HepG2 (cell line): ENCODE measurements around the gene GPRIN2. TPM values are rescaled to one million over a fixed set of nuclear protein-coding genes. Genes with fewer than 3 reads are reported as not detected.
"Not testable (repeated sequence)": the region's sequence is repeated elsewhere in the genome, so short reads cannot be mapped to it uniquely, and the experiment has no call there.

Source experiments
- ATAC-seq: fragments of 200-7000 bp; cut with Tn5 transposase; 3 replicates; pipeline ENCODE4 v1.9.1; 2020; ENCODE audit warnings: mild to moderate bottlenecking, moderate library complexity
- BruUV-seq: library from RNA; stranded (reverse); fragments of 400-500 nt; replicated peaks from 2 replicates; lab custom pipeline; 2021; lab: Mats Ljungman, UMichigan
- CTCF ChIA-PET: fragments of 300-600 bp; formaldehyde crosslinking; extraction: SDS; loops from one replicate; lab custom pipeline; 2021; ENCODE audit warnings: low total read pairs, inconsistent platforms, low intra/inter-chr PET ratio; lab: Yijun Ruan, JAX
- POLR2A ChIA-PET: fragments of 350-600 bp; sonication (Branson Sonifier 250); formaldehyde crosslinking; loops from one replicate; lab custom pipeline; 2020; ENCODE audit warnings: antibody characterized with exemption, inconsistent platforms; lab: Yijun Ruan, JAX
- DNase-seq: peaks from one replicate; pipeline ENCODE4 v3.0.0-alpha.2; 2015; ENCODE audit warnings: low spot score
- FAIRE-seq: peaks from 3 replicates; lab custom pipeline; 2011; peaks lifted over from hg19 to GRCh38; lab: Jason Lieb, UNC
- H2AFZ ChIP-seq: one replicate; pipeline ENCODE4 v1.6.1; 2011; ENCODE audit warnings: low read length, inconsistent platforms
- H3K27ac ChIP-seq: fragments of 300-600 bp; 3 replicates; pipeline ENCODE4 v1.8.0; 2011; ENCODE audit warnings: mixed run types, mild to moderate bottlenecking, mixed read lengths, low read length, inconsistent platforms; ENCODE audit not compliant: insufficient read depth; ENCODE audit errors: extremely low read length
- H3K27me3 ChIP-seq, 2 experiments: fragments of 200-600 bp in 1 of 2; 2 replicates in 1 of 2; 3 replicates in 1 of 2; pipeline versions ENCODE4 v1.6.0 to v1.8.0; 2011; ENCODE audit warnings: low read length in 2 of 2, mild to moderate bottlenecking in 2 of 2, moderate library complexity in 2 of 2, inconsistent platforms in 1 of 2; ENCODE audit not compliant: insufficient read depth in 2 of 2, control insufficient read depth in 1 of 2
- H3K36me3 ChIP-seq, 2 experiments: fragments of 200-600 bp in 1 of 2; replicated peaks in 1 of 2; 2 replicates in 1 of 2; 3 replicates in 1 of 2; pipeline versions ENCODE4 v1.5.1 to v1.8.0; 2011; ENCODE audit warnings: low read length in 2 of 2, inconsistent platforms in 1 of 2; ENCODE audit not compliant: insufficient read depth in 2 of 2, control insufficient read depth in 1 of 2
- H3K4me1 ChIP-seq: 2 replicates; pipeline ENCODE4 v1.5.1; 2012; ENCODE audit warnings: low read length, inconsistent platforms; ENCODE audit not compliant: insufficient read depth
- H3K4me2 ChIP-seq: 2 replicates; pipeline ENCODE4 v1.6.0; 2011; ENCODE audit warnings: low read depth, low read length, inconsistent platforms
- H3K4me3 ChIP-seq, 3 experiments: fragments of 200-600 bp in 1 of 3; sonication (generic), shearing (Covaris generic) in 1 of 3; replicated peaks in 1 of 3; 2 replicates each; pipeline ENCODE4 v1.5.1; 2011 to 2016; ENCODE audit warnings: low read length in 3 of 3, inconsistent platforms in 2 of 3, low read depth in 2 of 3, mild to moderate bottlenecking in 2 of 3, control low read depth in 1 of 3, mixed read lengths in 1 of 3; ENCODE audit not compliant: insufficient read depth in 1 of 3
- H3K79me2 ChIP-seq: one replicate; pipeline ENCODE4 v1.6.1; 2011; ENCODE audit warnings: low read length, inconsistent platforms; ENCODE audit not compliant: insufficient read depth
- H3K9ac ChIP-seq: 2 replicates; pipeline ENCODE4 v1.6.0; 2011; ENCODE audit warnings: mild to moderate bottlenecking, low read depth, low read length, inconsistent platforms; ENCODE audit not compliant: insufficient read depth
- H3K9me3 ChIP-seq: 2 replicates; pipeline ENCODE4 v1.5.1; 2012; ENCODE audit warnings: mild to moderate bottlenecking, low read length
- H4K20me1 ChIP-seq: 2 replicates; pipeline ENCODE4 v1.6.0; 2011; ENCODE audit warnings: inconsistent platforms, mild to moderate bottlenecking, low read length, moderate library complexity; ENCODE audit not compliant: insufficient read depth
- WGBS: methylation state at CpG from one replicate; pipeline ENCODE4 v1.1.6; 2017; ENCODE audit warnings: low lambda C conversion rate; 5-methylcytosine and 5-hydroxymethylcytosine counted together
- in situ Hi-C: cut with HindIII; loops from 2 replicates; pipeline ENCODE4 v1.10.0; 2017; ENCODE audit warnings: low pct_unique_long_range_greater_than_20kb; ENCODE audit not compliant: extremely low pct_ligation_motif_present
- intact Hi-C: fragments of 100-400 bp; cut with micrococcal nuclease; formaldehyde crosslinking; loops from one replicate; pipeline ENCODE4 v1.10.0; 2022; ENCODE audit not compliant: unreplicated experiment
- polyA plus RNA-seq, 8 experiments: library from polyadenylated mRNA; depleted of rRNA in 3 of 8; stranded (reverse) in 7 of 8; unstranded in 1 of 8; fragments of >200 nt; fragmentation: Illumina TruSeq in 4 of 8; extraction: Trizol in 4 of 8; gene quantifications; 2 replicates each; pipeline versions ENCODE4 v1.2.1 to v1.2.3, GENCODE V29; 2011 to 2016; ENCODE audit warnings: low read depth in 4 of 8, missing spikeins in 1 of 8, mixed read lengths in 1 of 8; ENCODE audit not compliant: insufficient read depth in 1 of 8
- total RNA-seq, 5 experiments: library from RNA; depleted of rRNA; stranded (reverse); fragments of >200 nt; fragmentation: Illumina TruSeq; extraction: Trizol; gene quantifications; 2 replicates each; pipeline ENCODE4 v1.2.3, GENCODE V29; 2016; ENCODE audit warnings: low read depth in 1 of 5

The GPRIN2 gene
- total and polyA plus RNA-seq, 2 of the 13 experiments (the other 11 are each of a cell fraction or from before 2014, with no cell fraction given) = not detected

DNA sequence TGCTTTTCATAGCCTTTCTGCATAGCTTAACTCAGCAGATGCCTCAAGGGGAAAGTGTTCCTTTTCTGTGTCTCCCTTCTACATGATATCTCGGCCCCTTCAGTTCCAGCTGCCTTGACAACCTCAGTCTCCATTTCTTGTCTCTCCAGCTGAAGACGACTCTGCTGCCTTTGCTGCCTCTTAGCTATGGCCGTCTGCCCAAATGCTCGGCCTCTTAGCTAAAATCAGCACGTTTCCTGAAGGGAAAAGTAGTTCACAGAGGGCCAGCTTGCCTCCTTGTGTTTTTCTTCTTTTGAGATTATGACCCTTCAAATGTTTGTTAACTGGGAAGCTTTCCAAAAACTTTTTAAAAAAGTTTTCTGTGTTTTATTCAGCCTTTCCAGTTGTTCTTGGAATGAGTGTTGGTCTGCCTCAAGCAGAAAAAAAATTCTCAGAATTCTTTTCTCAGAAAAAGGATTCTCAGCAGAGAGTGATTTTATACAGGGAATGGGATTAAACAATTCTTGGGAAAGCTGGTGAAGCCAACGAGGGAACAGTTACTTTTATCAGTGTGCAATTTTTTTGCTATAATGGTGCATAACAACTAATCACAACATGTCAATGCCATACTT lies 38.1 kb upstream of the GPRIN2 start:
- BruUV-seq, FAIRE-seq, ATAC-seq: not testable (repeated sequence)

DNA sequence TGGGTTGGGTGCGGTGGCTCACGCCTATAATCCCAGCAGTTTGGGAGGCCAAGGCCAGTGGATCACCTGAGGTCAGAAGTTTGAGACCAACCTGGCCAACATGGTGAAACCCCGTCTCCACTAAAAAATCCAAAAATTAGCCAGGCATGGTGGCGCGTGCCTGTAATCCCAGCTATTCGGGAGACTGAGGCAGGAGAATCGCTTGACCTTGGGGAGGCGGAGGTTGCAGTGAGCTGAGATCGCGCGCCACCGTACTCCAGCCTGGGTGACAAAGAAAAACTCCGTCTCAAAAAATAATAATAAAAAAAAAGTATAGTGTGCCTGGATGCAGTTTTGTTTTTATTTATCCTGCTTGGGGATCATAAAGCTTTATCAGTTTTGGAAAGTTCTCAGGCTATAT lies 36.8 kb upstream of the GPRIN2 start:
- CTCF ChIA-PET, FAIRE-seq, intact Hi-C loops: not testable (repeated sequence)

More for the DNA sequence above, 38.1 kb upstream of the GPRIN2 start:
- H3K9ac ChIP-seq, H4K20me1 ChIP-seq, H3K4me2 ChIP-seq, CTCF ChIA-PET, H3K79me2 ChIP-seq, POLR2A ChIA-PET, H3K27ac ChIP-seq, H3K9me3 ChIP-seq, H3K4me1 ChIP-seq, H3K36me3 ChIP-seq, in situ Hi-C loops, H2AFZ ChIP-seq, intact Hi-C loops, DNase-seq, H3K27me3 ChIP-seq, H3K4me3 ChIP-seq: not testable (repeated sequence)
- WGBS = 96% methylated on average over 5 of the region's 6 CpGs

DNA sequence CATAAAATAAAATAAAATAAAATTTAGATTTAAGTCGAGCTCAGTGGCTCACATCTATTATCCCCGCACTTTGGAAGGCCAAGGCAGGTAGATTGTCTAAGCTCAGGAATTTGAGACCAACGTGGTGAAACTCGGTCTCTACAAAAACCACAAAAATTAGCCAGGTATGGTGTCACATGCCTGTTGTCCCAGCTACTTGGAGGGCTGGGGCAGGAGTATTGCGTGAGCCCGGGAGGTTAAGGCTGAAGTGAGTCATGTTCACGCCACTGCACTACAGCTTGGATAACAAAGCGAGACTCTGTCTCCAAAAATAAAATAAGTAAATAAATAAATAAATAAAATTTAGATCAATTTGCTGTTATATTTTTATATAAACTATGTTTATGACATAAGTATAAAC lies 34.6 kb upstream of the GPRIN2 start:
- POLR2A ChIA-PET, H3K4me2 ChIP-seq: not testable (repeated sequence)

More for the DNA sequence above, 36.8 kb upstream of the GPRIN2 start:
- H3K4me1 ChIP-seq, ATAC-seq, H2AFZ ChIP-seq, DNase-seq, in situ Hi-C loops, H3K9ac ChIP-seq, H3K4me3 ChIP-seq, POLR2A ChIA-PET, H3K27ac ChIP-seq, H3K4me2 ChIP-seq, H3K79me2 ChIP-seq, H3K9me3 ChIP-seq, H3K36me3 ChIP-seq, H3K27me3 ChIP-seq, H4K20me1 ChIP-seq, BruUV-seq: not testable (repeated sequence)
- WGBS = 97% methylated on average over 13 of the region's 13 CpGs

DNA sequence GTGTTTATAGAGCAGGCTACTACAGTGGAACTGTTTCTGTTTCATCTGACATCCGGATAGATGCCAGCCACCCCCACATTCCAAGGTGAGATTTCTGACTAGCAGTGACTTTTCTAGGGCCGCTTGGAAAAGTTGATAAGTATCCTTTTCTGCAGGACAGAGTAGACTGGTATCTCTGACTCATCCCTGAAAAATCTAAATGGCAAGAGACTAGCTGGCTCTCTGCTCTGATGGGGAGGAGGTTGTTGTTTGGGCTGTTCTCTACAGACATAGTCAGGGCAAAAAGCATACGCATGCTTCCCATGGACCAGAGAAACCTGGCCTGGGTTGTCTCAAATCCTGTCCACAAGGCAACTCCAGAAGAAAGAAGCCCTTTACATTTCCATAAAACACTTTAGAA lies 33.1 kb upstream of the GPRIN2 start:
- H3K27ac ChIP-seq, DNase-seq, H3K4me3 ChIP-seq, CTCF ChIA-PET, in situ Hi-C loops, H3K9me3 ChIP-seq, H3K4me2 ChIP-seq, H3K79me2 ChIP-seq, H3K27me3 ChIP-seq, H3K9ac ChIP-seq, ATAC-seq, POLR2A ChIA-PET, H2AFZ ChIP-seq, H3K4me1 ChIP-seq, intact Hi-C loops, H4K20me1 ChIP-seq, FAIRE-seq, H3K36me3 ChIP-seq, BruUV-seq: not testable (repeated sequence)
- no CpG with 5 or more reads among the region's 3 CpGs for WGBS

More for the DNA sequence above, 34.6 kb upstream of the GPRIN2 start:
- BruUV-seq, H4K20me1 ChIP-seq, in situ Hi-C loops, H3K27me3 ChIP-seq, H2AFZ ChIP-seq, H3K9ac ChIP-seq, FAIRE-seq, CTCF ChIA-PET, ATAC-seq, DNase-seq, H3K9me3 ChIP-seq, H3K79me2 ChIP-seq, H3K36me3 ChIP-seq, intact Hi-C loops, H3K4me3 ChIP-seq, H3K4me1 ChIP-seq, H3K27ac ChIP-seq: not testable (repeated sequence)
- 63% methylated on average over 1 of the region's 8 CpGs for WGBS
